T-cell (primary cell): ENCODE measurements around the gene ARL1. TPM values are rescaled to one million over a fixed set of nuclear protein-coding genes. Genes with fewer than 3 reads are reported as not detected.

Experiments used
- ATAC-seq, 4 experiments: fragments of 200-7000 bp in 3 of 4; fragments of 150-1000 bp in 1 of 4; cut with Tn5 transposase; replicated peaks in 1 of 4; 1 replicate in 3 of 4; 2 replicates in 1 of 4; pipeline ENCODE4 v1.10.0; 2021; ENCODE audit warnings: moderate library complexity in 3 of 4, mild to moderate bottlenecking in 2 of 4, moderate number of reproducible peaks in 1 of 4
- CTCF ChIA-PET, 2 donors: fragments of 300-600 bp; sonication (Branson Sonifier 250); formaldehyde crosslinking; loops; one replicate each; lab custom pipeline; 2022; ENCODE audit warnings: antibody characterized with exemption in 2 of 2; lab: Charles Lee
- POLR2A ChIA-PET, 2 donors: fragments of 300-600 bp; sonication (Branson Sonifier 250); formaldehyde crosslinking; loops; one replicate each; lab custom pipeline; 2022; ENCODE audit warnings: antibody characterized with exemption in 2 of 2; lab: Charles Lee
- DNase-seq, 35 experiments: peaks; one replicate each; pipeline versions ENCODE4 v3.0.0 to v3.0.0-alpha.2; 2013 to 2023
- H3K27ac ChIP-seq: one replicate; pipeline ENCODE4 v1.5.1; 2013; ENCODE audit warnings: low read length
- H3K27me3 ChIP-seq, 2 experiments: replicated peaks in 1 of 2; 1 replicate in 1 of 2; 2 replicates in 1 of 2; pipeline versions ENCODE4 v1.6.1 to v1.7.0; 2013; ENCODE audit warnings: low read length in 1 of 2, mixed read lengths in 1 of 2; ENCODE audit not compliant: control insufficient read depth in 2 of 2, insufficient read depth in 2 of 2; ENCODE audit errors: extremely low read depth in 1 of 2
- H3K36me3 ChIP-seq, 2 donors: 1 replicate in 1 of 2; 2 replicates in 1 of 2; pipeline versions ENCODE4 v1.6.1 to v1.7.0; 2013; ENCODE audit warnings: low read length in 1 of 2; ENCODE audit not compliant: control insufficient read depth in 2 of 2, insufficient read depth in 1 of 2; ENCODE audit errors: extremely low read depth in 1 of 2
- H3K4me1 ChIP-seq, 2 experiments: 1 replicate in 1 of 2; 2 replicates in 1 of 2; pipeline versions ENCODE4 v1.6.1 to v1.7.0; 2013; ENCODE audit warnings: low read length in 2 of 2, mixed read lengths in 1 of 2; ENCODE audit not compliant: insufficient read depth in 2 of 2, control insufficient read depth in 1 of 2; ENCODE audit errors: extremely low read depth in 1 of 2
- H3K4me3 ChIP-seq, 2 donors: 1 replicate in 1 of 2; 2 replicates in 1 of 2; pipeline versions ENCODE4 v1.5.1 to v1.7.0; 2013; ENCODE audit warnings: mild to moderate bottlenecking in 2 of 2, low read length in 1 of 2, moderate library complexity in 1 of 2; ENCODE audit not compliant: control insufficient read depth in 1 of 2; ENCODE audit errors: extremely low read depth in 1 of 2
- H3K9me3 ChIP-seq: 2 replicates; pipeline ENCODE4 v1.7.0; 2013
- H3K27ac Mint-ChIP-seq, 2 donors: one replicate each; pipeline ENCODE4 v1.8.0; 2020 to 2021; ENCODE audit warnings: mild to moderate bottlenecking in 2 of 2, mixed read lengths in 2 of 2
- H3K27me3 Mint-ChIP-seq, 2 donors: one replicate each; pipeline ENCODE4 v1.8.0; 2021 to 2022; ENCODE audit warnings: mixed read lengths in 2 of 2
- H3K36me3 Mint-ChIP-seq: one replicate; pipeline ENCODE4 v1.8.0; 2021; ENCODE audit warnings: mixed read lengths
- H3K4me1 Mint-ChIP-seq, 3 donors: one replicate each; pipeline ENCODE4 v1.8.0; 2020 to 2022; ENCODE audit warnings: mixed read lengths in 3 of 3, mild to moderate bottlenecking in 1 of 3
- H3K4me3 Mint-ChIP-seq, 3 donors: one replicate each; pipeline ENCODE4 v1.8.0; 2020 to 2022; ENCODE audit warnings: mild to moderate bottlenecking in 3 of 3, mixed read lengths in 3 of 3, moderate library complexity in 3 of 3
- H3K9me3 Mint-ChIP-seq, 3 donors: one replicate each; pipeline ENCODE4 v1.8.0; 2020 to 2022; ENCODE audit warnings: mixed read lengths in 3 of 3
- WGBS: methylation state at CpG from one replicate; pipeline ENCODE4 v1.1.5; 2013; ENCODE audit warnings: missing lambda C conversion rate; ENCODE audit not compliant: insufficient coverage; 5-methylcytosine and 5-hydroxymethylcytosine counted together
- total RNA-seq, 35 experiments: library from RNA in 6 of 35; stranded (reverse) in 6 of 35; fragments of 120-200 nt in 1 of 35; gene quantifications; one replicate each; pipeline versions ENCODE4 v1.2.1 to v1.2.4 and lab custom pipeline; 2013 to 2026

Gene ARL1
- total RNA-seq (10 to 100 TPM; 27.9 to 36.2 (median 32.3) TPM), total RNA-seq (lab: John Stamatoyannopoulos, UW) (17.9 to 107 (median 37.9) reads per million in 29 experiments)
- total RNA-seq (2013), result 40.7 TPM

DNA sequence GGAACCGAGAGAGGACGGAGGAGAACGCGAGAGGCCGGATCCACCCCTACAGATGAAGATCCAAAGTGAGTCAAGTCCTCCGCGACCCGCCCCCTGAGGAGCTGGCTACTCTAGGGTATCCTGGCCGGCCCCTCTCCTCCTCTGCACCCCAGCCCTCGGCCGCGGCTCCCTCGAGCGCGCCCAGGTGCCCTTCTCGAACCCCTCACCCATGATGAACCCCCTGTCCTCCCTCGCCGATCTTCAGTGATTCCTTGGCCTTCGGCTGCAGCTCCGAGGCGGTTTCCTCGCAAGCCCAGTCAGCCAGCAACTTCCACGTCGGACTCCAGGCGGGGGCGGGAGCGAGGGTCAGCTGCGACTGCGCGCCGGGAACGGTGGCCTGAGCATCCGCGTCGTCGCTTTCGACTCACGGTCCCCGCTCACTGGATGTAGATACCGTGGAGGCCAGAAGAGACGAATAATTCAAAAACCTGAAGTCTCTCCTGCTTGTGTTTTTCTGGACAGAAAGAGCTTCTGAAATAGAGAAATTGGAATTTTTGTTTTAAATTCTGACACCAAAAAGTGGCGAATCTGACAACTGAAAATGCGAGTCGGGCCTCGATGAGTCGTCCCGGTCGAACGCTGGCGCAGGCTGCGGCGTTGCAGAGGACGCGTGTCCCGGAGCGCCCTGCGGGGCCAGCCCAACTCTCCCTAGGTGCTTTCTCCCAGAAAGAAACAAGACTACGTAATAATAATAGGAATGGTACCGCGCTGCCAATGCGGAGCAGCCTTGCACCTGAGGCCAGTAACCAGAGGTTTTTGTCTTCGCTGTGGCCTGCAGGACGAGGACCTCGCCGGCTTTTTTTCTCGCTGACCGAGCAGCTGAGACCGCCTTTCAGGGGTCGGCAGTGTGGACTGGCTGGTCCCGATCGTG, at the start of gene ARL1:
Gene ARL1 (minus strand): TSS at position 337 of the 910 bp plus-strand sequence. CDS start 127 bp downstream, at position 210.
- Mint-ChIP-seq H3K27me3 (peaks cover 4% of the 10 kb centered on the region in 2 donors), H3K36me3 (no peaks in the 10 kb centered on the region), H3K27ac (peak within 1 kb of the TSS; percentile 93 to 94), H3K4me3 (peak within 1 kb of the TSS; percentile 98 to 99 (median 99)), H3K9me3 (no peaks in the 10 kb centered on the region), H3K4me1 (peaks cover 29 to 36% (median 34%) of the 10 kb centered on the region in 3 donors)
- Histone ChIP-seq H3K36me3 (no peaks in the 10 kb centered on the region), H3K9me3 (no peaks in the 10 kb centered on the region), H3K27ac (peak within 1 kb of the TSS; percentile 86), H3K27me3 (peaks cover 0 to 2% of the 10 kb centered on the region in 2 experiments), H3K4me3 (peak within 1 kb of the TSS; percentile 84 to 96), H3K4me1 (peaks cover 6 to 16% of the 10 kb centered on the region in 2 experiments)
- POLR2A ChIA-PET, result no interaction called here
- ATAC-seq (peak; percentile 81 to 86 (median 82)), DNase-seq (peak; percentile 35 to 84 (median 61))
- under 1% methylated on average over 61 of the region's 71 CpGs for WGBS
- CTCF ChIA-PET, result interaction anchor here (0.9 to 1.8 kb wide), 4 partner anchors 53 to 431 kb away, joined by 3 to 7 read pairs (median 4); partner anchors contain the start of gene GNPTAB (in 1 of the 2)

DNA sequence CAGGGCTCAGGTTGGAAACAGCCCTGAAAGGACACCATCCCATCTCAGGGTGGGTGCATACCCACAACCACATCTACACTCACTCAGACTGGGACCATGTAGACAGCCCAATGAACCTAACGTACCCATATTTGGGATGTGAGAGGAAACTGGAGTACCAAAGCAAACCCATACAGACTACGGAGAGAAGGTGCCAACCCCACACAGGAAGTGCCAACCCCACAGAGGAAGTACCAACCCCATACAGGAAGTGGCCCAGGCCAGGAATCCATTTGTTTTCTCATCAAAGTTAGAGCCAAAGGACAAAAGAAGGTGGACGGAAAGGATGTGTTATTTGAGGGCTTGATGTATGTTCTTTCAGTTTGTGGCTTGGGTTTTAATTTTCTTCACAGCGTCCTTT, 48.1 kb upstream of the ARL1 start:
- ChIA-PET POLR2A (no interaction called here), CTCF (interaction anchor here in 1 of 2 donors (0.6 kb wide), 1 partner anchor 160 kb away, joined by 3 read pairs; no protein-coding TSS in a partner anchor)
- peak overlapping the region; percentile 14 to 49 (median 32) for H3K4me3 Mint-ChIP-seq
- H3K4me3 ChIP-seq, result no peak overlapping the region
- peaks cover 10 to 13% (median 11%) of the 10 kb centered on the region in 3 donors for H3K4me1 Mint-ChIP-seq
- WGBS, result no CpG with 5 or more reads among the region's 4 CpGs
- H3K27ac ChIP-seq, result no peak overlapping the region
- H3K27ac Mint-ChIP-seq, result peak overlapping the region; percentile 50 to 76
- H3K36me3 Mint-ChIP-seq, result no peaks in the 10 kb centered on the region
- H3K9me3 Mint-ChIP-seq, result peaks cover 0 to 4% (median 3%) of the 10 kb centered on the region in 3 donors
- H3K27me3 Mint-ChIP-seq, result peaks cover 0 to 3% of the 10 kb centered on the region in 2 donors
- DNase-seq (peak in 28 of 35 experiments; percentile 1 to 40 (median 9)), ATAC-seq (peak in 3 of 4 experiments; percentile 51 to 92 (median 67))
- H3K4me1 ChIP-seq, result peaks cover 4 to 12% of the 10 kb centered on the region in 2 experiments
- no peaks in the 10 kb centered on the region for H3K27me3 ChIP-seq
- H3K9me3 ChIP-seq, result no peaks in the 10 kb centered on the region
- H3K36me3 ChIP-seq, result no peaks in the 10 kb centered on the region

DNA sequence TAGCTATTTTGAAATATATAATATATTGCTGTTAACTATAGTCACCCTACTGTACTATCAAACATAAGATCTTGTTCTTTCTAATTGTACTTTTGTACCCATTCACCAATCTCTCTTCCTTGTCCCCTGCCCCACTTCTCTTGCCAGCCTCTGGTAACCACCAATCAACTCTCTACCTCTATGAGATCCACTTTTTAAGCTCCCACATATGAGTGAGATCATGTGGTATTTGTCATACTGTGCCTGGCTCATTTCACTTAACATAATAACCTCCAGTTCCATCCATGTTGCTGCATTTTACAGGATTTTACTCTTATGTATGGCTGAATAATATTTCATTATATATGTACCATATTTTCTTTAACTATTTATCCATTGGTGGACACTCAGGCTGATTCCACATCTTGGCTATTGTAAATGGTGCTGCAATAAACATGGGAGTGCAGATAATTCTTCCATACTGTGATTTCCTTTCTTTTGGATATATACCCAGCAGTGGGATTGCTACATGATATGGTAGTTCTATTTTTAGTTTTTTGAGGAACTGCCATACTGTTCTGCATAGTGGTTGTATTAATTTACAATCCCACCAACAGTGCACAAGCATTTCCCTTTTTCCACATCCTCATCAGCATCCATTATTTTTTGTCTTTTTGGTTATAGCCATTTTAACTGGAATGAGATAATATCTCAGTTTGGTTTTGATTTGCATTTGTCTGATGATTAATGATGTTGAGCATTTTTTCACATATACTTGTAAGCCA, 34.1 kb upstream of the ARL1 start:
- no peak for ATAC-seq
- CTCF ChIA-PET, result no interaction called here

DNA sequence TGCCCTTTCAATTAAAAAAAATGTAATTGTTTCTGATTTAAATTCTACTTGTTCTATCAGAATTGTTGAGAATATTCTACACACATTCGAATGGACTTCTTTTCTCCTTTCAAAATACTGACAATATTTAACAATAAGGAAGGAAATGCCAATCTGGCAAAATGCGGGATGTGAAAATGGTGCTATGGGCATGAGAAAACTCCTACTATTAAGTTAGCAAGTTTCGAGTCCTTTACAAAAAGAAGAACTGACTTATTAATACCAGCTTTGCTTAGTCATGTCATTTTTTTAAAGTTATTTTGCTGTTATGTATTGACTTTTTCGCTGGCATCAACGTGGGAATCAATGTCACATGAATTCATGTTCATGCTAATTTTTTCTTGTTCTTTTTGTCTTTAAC, 31.7 kb upstream of the ARL1 start:
- CTCF ChIA-PET, result no interaction called here
- Mint-ChIP-seq H3K4me3 (no peak overlapping the region), H3K9me3 (no peaks in the 10 kb centered on the region), H3K4me1 (no peaks in the 10 kb centered on the region), H3K27me3 (peaks cover 0 to 4% of the 10 kb centered on the region in 2 donors), H3K36me3 (no peaks in the 10 kb centered on the region), H3K27ac (no peak overlapping the region)
- no CpG with 5 or more reads among the region's 5 CpGs for WGBS
- H3K27me3 ChIP-seq, result peaks cover 0 to 6% of the 10 kb centered on the region in 2 experiments
- H3K9me3 ChIP-seq, result no peaks in the 10 kb centered on the region
- no peaks in the 10 kb centered on the region for H3K36me3 ChIP-seq
- DNase-seq (no peak), ATAC-seq (no peak)
- POLR2A ChIA-PET, result no interaction called here
- H3K4me3 ChIP-seq, result no peak overlapping the region
- no peak overlapping the region for H3K27ac ChIP-seq
- H3K4me1 ChIP-seq, result no peaks in the 10 kb centered on the region

More for the DNA sequence above, 34.1 kb upstream of the ARL1 start:
- H3K27me3 ChIP-seq, result peaks cover 0 to 3% of the 10 kb centered on the region in 2 experiments
- H3K27me3 Mint-ChIP-seq, result peaks cover 0 to 2% of the 10 kb centered on the region in 2 donors
- H3K4me3 Mint-ChIP-seq, result no peak overlapping the region
- no peaks in the 10 kb centered on the region for H3K4me1 ChIP-seq
- no peaks in the 10 kb centered on the region for H3K36me3 Mint-ChIP-seq
- no peak for DNase-seq
- H3K36me3 ChIP-seq, result no peaks in the 10 kb centered on the region
- no peaks in the 10 kb centered on the region for H3K9me3 ChIP-seq
- H3K27ac Mint-ChIP-seq, result no peak overlapping the region
- no peak overlapping the region for H3K4me3 ChIP-seq
- POLR2A ChIA-PET, result no interaction called here
- no peaks in the 10 kb centered on the region for H3K9me3 Mint-ChIP-seq
- no peaks in the 10 kb centered on the region for H3K4me1 Mint-ChIP-seq
- no peak overlapping the region for H3K27ac ChIP-seq

DNA sequence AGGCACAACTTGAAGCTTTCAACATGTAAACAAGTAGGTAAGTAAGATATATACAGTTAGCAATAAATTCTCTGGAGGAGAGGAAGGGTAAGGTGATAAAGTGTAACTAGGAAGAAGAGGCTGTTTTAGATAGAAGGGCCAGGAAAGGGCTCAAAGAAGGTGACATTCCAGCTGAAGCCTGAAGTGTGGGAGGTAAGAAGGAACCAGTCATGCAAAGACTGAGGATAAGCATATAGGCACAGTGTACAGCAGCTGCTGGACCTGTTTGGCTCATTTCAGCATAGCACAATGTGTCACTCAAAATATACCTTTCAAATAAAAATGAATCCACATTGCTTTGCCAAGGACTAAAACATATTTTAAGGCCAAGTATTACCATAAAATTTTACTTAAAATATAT, 28.6 kb upstream of the ARL1 start:
- H3K36me3 Mint-ChIP-seq, result no peaks in the 10 kb centered on the region
- Histone ChIP-seq H3K36me3 (no peaks in the 10 kb centered on the region), H3K27ac (no peak overlapping the region), H3K4me3 (no peak overlapping the region), H3K9me3 (no peaks in the 10 kb centered on the region), H3K4me1 (no peaks in the 10 kb centered on the region), H3K27me3 (peaks cover 0 to 7% of the 10 kb centered on the region in 2 experiments)
- no peak overlapping the region for H3K27ac Mint-ChIP-seq
- no peak overlapping the region for H3K4me3 Mint-ChIP-seq
- no peaks in the 10 kb centered on the region for H3K9me3 Mint-ChIP-seq
- no peak for DNase-seq
- peaks cover 0 to 4% of the 10 kb centered on the region in 2 donors for H3K27me3 Mint-ChIP-seq
- H3K4me1 Mint-ChIP-seq, result no peaks in the 10 kb centered on the region
- POLR2A ChIA-PET, result no interaction called here
- no peak for ATAC-seq
- CTCF ChIA-PET, result no interaction called here

DNA sequence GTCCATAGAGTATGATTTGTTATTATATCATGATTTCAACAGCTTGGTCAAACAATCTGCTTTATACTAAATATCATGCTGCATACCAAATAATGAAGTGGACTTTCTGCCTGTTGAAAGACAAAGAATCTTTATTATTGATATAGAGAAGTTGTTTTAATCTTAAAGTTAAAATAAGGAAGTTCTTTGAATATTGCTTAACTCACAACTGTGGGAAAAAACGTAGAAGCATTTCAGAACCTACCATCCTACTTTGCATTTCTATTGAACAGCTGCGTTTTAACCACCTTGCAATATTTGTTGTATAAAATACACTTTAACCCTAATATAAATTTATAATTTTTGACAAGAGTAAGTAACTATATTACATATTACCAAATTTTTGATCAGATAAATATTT, 22.9 kb upstream of the ARL1 start:
- Mint-ChIP-seq H3K27me3 (peaks cover 2 to 8% of the 10 kb centered on the region in 2 donors), H3K9me3 (no peaks in the 10 kb centered on the region), H3K4me1 (no peaks in the 10 kb centered on the region), H3K4me3 (no peak overlapping the region), H3K27ac (no peak overlapping the region), H3K36me3 (no peaks in the 10 kb centered on the region)
- no peak for ATAC-seq
- WGBS, result no CpG with 5 or more reads among the region's 2 CpGs
- Histone ChIP-seq H3K27ac (no peak overlapping the region), H3K4me3 (no peak overlapping the region), H3K36me3 (no peaks in the 10 kb centered on the region), H3K4me1 (no peaks in the 10 kb centered on the region), H3K27me3 (peaks cover 0 to 4% of the 10 kb centered on the region in 2 experiments), H3K9me3 (no peaks in the 10 kb centered on the region)
- POLR2A ChIA-PET, result no interaction called here
- CTCF ChIA-PET, result interaction anchor here (0.6 to 1.0 kb wide), 4 partner anchors 16 to 480 kb away, joined by 3 to 4 read pairs (median 3); no protein-coding TSS in a partner anchor
- no peak for DNase-seq
